Measurements from ENCODE around the gene HNRNPL. TPM values are rescaled to one million over a fixed set of nuclear protein-coding genes. Genes with fewer than 3 reads are reported as not detected.
"Not testable (repeated sequence)": the region's sequence is repeated elsewhere in the genome, so short reads cannot be mapped to it uniquely, and the experiment has no call there.

Gene HNRNPL
- total RNA-seq, 1 experiment from 2014 or later = 443 TPM

DNA sequence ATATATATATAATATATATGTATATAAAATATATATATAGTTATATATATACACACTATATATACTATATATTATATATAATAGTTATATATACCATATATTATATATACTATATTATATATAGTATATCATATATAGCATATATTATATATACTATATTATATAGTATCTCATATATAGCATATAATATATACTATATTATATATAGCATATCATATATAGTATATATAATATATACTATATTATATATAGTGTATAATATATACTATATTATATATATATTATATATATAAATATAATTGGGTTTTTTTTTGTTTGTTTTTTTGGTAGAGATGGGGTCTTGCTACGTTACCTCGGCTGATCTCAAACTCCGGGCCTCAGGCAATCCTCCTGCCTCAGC, 11.6 kb upstream of the HNRNPL start:
- Histone ChIP-seq H3K9me3 (ENCODE audit: insufficient read depth, low read depth) (no peaks in the 10 kb centered on the region), H2AFZ (no peak overlapping the region), H3K27ac (no peak overlapping the region), H3F3A (ENCODE audit: insufficient read depth, low read depth) (peaks cover 51% of the 10 kb centered on the region), H3K27me3 (ENCODE audit: insufficient read depth, low read depth) (no peaks in the 10 kb centered on the region), H3K4me1 (replicated peaks; ENCODE audit: insufficient read depth) (peaks cover 50% of the 10 kb centered on the region), H3K36me3 (ENCODE audit: low read depth) (no peaks in the 10 kb centered on the region), H3K9me2 (ENCODE audit: insufficient read depth) (no peaks in the 10 kb centered on the region), H4K20me1 (ENCODE audit: insufficient read depth) (no peaks in the 10 kb centered on the region), H3K4me2 (no peak overlapping the region), H3K79me2 (ENCODE audit: low read depth) (no peaks in the 10 kb centered on the region), H3K4me3 (no peak overlapping the region)
- intact Hi-C loops (cut with micrococcal nuclease; ENCODE audit: unreplicated experiment) = no loop called here
- no peak for TF ChIP-seq EZH2 (IDR thresholded peaks at IDR 0.05; ENCODE audit: low read depth)
- TF ChIP-seq, protein P1, sequence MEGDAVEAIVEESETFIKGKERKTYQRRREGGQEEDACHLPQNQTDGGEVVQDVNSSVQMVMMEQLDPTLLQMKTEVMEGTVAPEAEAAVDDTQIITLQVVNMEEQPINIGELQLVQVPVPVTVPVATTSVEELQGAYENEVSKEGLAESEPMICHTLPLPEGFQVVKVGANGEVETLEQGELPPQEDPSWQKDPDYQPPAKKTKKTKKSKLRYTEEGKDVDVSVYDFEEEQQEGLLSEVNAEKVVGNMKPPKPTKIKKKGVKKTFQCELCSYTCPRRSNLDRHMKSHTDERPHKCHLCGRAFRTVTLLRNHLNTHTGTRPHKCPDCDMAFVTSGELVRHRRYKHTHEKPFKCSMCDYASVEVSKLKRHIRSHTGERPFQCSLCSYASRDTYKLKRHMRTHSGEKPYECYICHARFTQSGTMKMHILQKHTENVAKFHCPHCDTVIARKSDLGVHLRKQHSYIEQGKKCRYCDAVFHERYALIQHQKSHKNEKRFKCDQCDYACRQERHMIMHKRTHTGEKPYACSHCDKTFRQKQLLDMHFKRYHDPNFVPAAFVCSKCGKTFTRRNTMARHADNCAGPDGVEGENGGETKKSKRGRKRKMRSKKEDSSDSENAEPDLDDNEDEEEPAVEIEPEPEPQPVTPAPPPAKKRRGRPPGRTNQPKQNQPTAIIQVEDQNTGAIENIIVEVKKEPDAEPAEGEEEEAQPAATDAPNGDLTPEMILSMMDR (conservative IDR thresholded peaks at IDR 0.05) = no peak
- CTCF ChIA-PET = no interaction called here
- POLR2A ChIA-PET (ENCODE audit: unreplicated experiment) = interaction anchor here (0.6 kb wide), 2 partner anchors 29 to 481 kb away, joined by 4 to 19 read pairs; partner anchors contain the start of genes ECH1 and SAMD4B
- DNase-seq = no peak
- no TSS peak for BruUV-seq (replicated peaks)

DNA sequence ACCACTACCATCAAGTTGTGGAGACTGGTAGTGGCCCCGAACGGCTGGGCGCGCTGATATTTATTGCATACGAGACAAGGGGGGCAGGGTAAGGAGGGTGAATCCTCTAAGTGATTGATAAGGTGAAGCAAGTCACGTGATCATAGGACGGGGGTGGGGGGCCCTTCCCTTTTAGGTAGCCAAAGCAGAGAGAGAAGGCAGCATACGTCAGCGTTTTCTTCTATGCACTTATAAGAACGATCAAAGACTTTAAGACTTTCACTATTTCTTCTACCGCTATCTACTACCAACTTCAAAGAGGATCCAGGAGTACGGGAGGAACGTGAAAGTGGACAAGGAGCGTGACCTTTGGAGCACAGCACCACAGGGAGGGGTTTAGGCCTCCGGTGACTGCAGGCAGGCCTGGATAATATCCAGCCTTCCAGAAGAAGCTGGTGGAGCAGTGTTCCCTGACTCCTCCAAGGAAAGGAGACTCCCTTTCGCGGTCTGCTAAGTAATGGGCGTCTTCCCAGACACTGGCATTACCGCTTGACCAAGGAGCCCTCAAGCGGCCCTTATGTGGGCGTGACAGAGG, 9.9 kb upstream of the HNRNPL start:
- H3K9me3 ChIP-seq (ENCODE audit: insufficient read depth, low read depth); DNase-seq; H2AFZ ChIP-seq; H3K9me2 ChIP-seq (ENCODE audit: insufficient read depth); CTCF ChIA-PET; intact Hi-C loops (cut with micrococcal nuclease; ENCODE audit: unreplicated experiment); H3K4me2 ChIP-seq; H3K4me3 ChIP-seq; H3K27ac ChIP-seq; H3K79me2 ChIP-seq (ENCODE audit: low read depth); H3K27me3 ChIP-seq (ENCODE audit: insufficient read depth, low read depth); H4K20me1 ChIP-seq (ENCODE audit: insufficient read depth); H3K36me3 ChIP-seq (ENCODE audit: low read depth); BruUV-seq (replicated peaks): not testable (repeated sequence)
- POLR2A ChIA-PET (ENCODE audit: unreplicated experiment) = interaction anchor here (0.7 kb wide), 1 partner anchor 97 kb away, joined by 5 read pairs; no protein-coding TSS in a partner anchor
- H3F3A ChIP-seq (ENCODE audit: insufficient read depth, low read depth) = peaks cover 39% of the 10 kb centered on the region
- peaks cover 36% of the 10 kb centered on the region for H3K4me1 ChIP-seq (replicated peaks; ENCODE audit: insufficient read depth)

DNA sequence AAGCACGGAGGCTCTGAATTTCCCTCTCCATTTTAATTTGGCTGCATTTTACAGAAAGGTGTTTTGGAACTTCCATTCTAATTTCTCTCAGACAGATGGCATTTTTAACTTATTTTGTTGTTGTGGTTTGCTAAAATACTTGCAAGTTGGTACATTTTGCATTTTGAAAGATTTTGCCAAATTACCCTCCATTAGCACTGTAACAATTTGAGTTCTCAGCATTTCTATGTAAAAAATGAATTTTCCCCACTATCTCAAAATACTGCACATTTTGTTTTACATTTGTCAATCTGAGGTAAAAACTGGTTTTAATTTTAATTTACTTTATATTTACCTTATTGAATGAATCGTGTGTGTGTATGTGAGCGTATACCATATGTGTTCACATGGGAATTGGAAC, 7.0 kb upstream of the HNRNPL start:
- CTCF ChIA-PET = interaction anchor here (0.7 kb wide), 1 partner anchor 37 kb away, joined by 6 read pairs; no protein-coding TSS in a partner anchor
- POLR2A ChIA-PET (ENCODE audit: unreplicated experiment) = no interaction called here
- intact Hi-C loops (cut with micrococcal nuclease; ENCODE audit: unreplicated experiment) = no loop called here

DNA sequence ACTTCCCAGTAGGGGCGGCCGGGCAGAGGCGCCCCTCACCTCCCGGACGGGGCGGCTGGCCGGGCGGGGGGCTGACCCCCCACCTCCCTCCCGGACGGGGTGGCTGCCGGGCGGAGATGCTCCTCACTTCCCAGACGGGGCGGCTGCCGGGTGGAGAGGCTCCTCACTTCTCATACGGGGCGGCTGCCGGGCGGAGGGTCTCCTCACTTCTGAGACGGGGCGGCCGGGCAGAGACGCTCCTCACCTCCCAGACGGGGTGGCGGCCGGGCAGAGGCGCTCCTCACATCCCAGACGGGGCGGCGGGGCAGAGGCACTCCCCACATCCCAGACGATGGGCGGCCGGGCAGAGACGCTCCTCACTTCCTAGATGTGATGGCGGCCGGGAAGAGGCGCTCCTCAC, 6.0 kb upstream of the HNRNPL start:
- H3K4me2 ChIP-seq; H2AFZ ChIP-seq; intact Hi-C loops (cut with micrococcal nuclease; ENCODE audit: unreplicated experiment); H3K9me3 ChIP-seq (ENCODE audit: insufficient read depth, low read depth); H3K9me2 ChIP-seq (ENCODE audit: insufficient read depth); H3K27ac ChIP-seq; CTCF ChIA-PET; H3K4me3 ChIP-seq; H3K36me3 ChIP-seq (ENCODE audit: low read depth); DNase-seq; H3K27me3 ChIP-seq (ENCODE audit: insufficient read depth, low read depth); BruUV-seq (replicated peaks); H4K20me1 ChIP-seq (ENCODE audit: insufficient read depth): not testable (repeated sequence)
- peaks cover 30% of the 10 kb centered on the region for H3F3A ChIP-seq (ENCODE audit: insufficient read depth, low read depth)
- POLR2A ChIA-PET (ENCODE audit: unreplicated experiment) = interaction anchor here (0.6 kb wide), 1 partner anchor 174 kb away, joined by 7 read pairs; no protein-coding TSS in a partner anchor
- H3K79me2 ChIP-seq (ENCODE audit: low read depth) = peaks cover 11% of the 10 kb centered on the region; the same call in 1 of the 2 replicates
- H3K4me1 ChIP-seq (replicated peaks; ENCODE audit: insufficient read depth) = peaks cover 20% of the 10 kb centered on the region

More for the DNA sequence above, 7.0 kb upstream of the HNRNPL start:
- DNase-seq = no peak
- Histone ChIP-seq H3K79me2 (ENCODE audit: low read depth) (peaks cover 6% of the 10 kb centered on the region; the same call in 1 of the 2 replicates), H3K4me2 (no peak overlapping the region), H3K4me1 (replicated peaks; ENCODE audit: insufficient read depth) (peaks cover 19% of the 10 kb centered on the region), H3F3A (ENCODE audit: insufficient read depth, low read depth) (peaks cover 24% of the 10 kb centered on the region; the same call in 1 of the 2 replicates), H2AFZ (no peak overlapping the region), H3K27ac (no peak overlapping the region), H3K9me2 (ENCODE audit: insufficient read depth) (no peaks in the 10 kb centered on the region), H3K36me3 (ENCODE audit: low read depth) (no peaks in the 10 kb centered on the region), H3K4me3 (no peak overlapping the region), H4K20me1 (ENCODE audit: insufficient read depth) (no peaks in the 10 kb centered on the region), H3K27me3 (ENCODE audit: insufficient read depth, low read depth) (no peaks in the 10 kb centered on the region), H3K9me3 (ENCODE audit: insufficient read depth, low read depth) (no peaks in the 10 kb centered on the region)
- TF ChIP-seq, protein P1 (conservative IDR thresholded peaks at IDR 0.05) = no peak
- no peak for TF ChIP-seq EZH2 (IDR thresholded peaks at IDR 0.05; ENCODE audit: low read depth)
- BruUV-seq (replicated peaks) = no TSS peak

DNA sequence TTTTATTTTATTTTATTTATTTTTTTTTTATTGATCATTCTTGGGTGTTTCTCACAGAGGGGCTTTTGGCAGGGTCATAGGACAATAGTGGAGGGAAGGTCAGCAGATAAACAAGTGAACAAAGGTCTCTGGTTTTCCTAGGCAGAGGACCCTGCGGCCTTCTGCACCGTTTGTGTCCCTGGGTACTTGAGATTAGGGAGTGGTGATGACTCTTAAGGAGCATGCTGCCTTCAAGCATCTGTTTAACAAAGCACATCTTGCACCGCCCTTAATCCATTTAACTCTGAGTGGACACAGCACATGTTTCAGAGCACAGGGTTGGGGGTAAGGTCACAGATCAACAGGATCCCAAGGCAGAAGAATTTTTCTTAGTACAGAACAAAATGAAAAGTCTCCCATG, 5.2 kb upstream of the HNRNPL start:
- DNase-seq; H3K9me3 ChIP-seq (ENCODE audit: insufficient read depth, low read depth); CTCF ChIA-PET; H3K4me2 ChIP-seq; BruUV-seq (replicated peaks); H3K27me3 ChIP-seq (ENCODE audit: insufficient read depth, low read depth); H3K9me2 ChIP-seq (ENCODE audit: insufficient read depth); H3K36me3 ChIP-seq (ENCODE audit: low read depth); H3K27ac ChIP-seq; H4K20me1 ChIP-seq (ENCODE audit: insufficient read depth); H3K4me3 ChIP-seq; H2AFZ ChIP-seq: not testable (repeated sequence)
- POLR2A ChIA-PET (ENCODE audit: unreplicated experiment) = interaction anchor here (0.6 kb wide), 1 partner anchor 174 kb away, joined by 7 read pairs; no protein-coding TSS in a partner anchor
- peaks cover 11% of the 10 kb centered on the region; the same call in 1 of the 2 replicates for H3K79me2 ChIP-seq (ENCODE audit: low read depth)
- H3F3A ChIP-seq (ENCODE audit: insufficient read depth, low read depth) = peaks cover 32% of the 10 kb centered on the region
- intact Hi-C loops (cut with micrococcal nuclease; ENCODE audit: unreplicated experiment) = loop anchor here (5.0 kb wide), 2 partner anchors 173 to 218 kb away; no protein-coding TSS in a partner anchor
- peaks cover 19% of the 10 kb centered on the region for H3K4me1 ChIP-seq (replicated peaks; ENCODE audit: insufficient read depth)

Data from PC-9 (cell line).